HL-60 (cell line): ENCODE data around the gene FAM9A.

Source experiments
- CTCF ChIP-seq: IDR thresholded peaks from one replicate; pipeline ENCODE4 v1.5.1; 2011; ENCODE audit warnings: low read length, control low read depth, inconsistent platforms; ENCODE audit not compliant: insufficient read depth
- POLR2AphosphoS5 ChIP-seq: IDR thresholded peaks from 2 replicates; pipeline ENCODE4 v1.6.1; 2012; ENCODE audit warnings: low read depth
- REST ChIP-seq: IDR thresholded peaks from 2 replicates; pipeline ENCODE4 v1.6.1; 2012; ENCODE audit warnings: low read depth; ENCODE audit not compliant: insufficient replicate concordance
- SPI1 ChIP-seq: IDR thresholded peaks from 2 replicates; pipeline ENCODE4 v1.6.1; 2012; ENCODE audit warnings: low read depth, mild to moderate bottlenecking, borderline replicate concordance

GRCh38 chrX:8783714-8784098 lies 17.5 kb downstream of the FAM9A start:
- TF ChIP-seq POLR2AphosphoS5 (no peak), CTCF (no peak), SPI1 (no peak), REST (no peak)
